Osteoblast (primary cell): ENCODE data around the gene CDR2L. TPM values are rescaled to one million over a fixed set of nuclear protein-coding genes. Genes with fewer than 3 reads are reported as not detected.
"Not testable (repeated sequence)": the region's sequence is repeated elsewhere in the genome, so short reads cannot be mapped to it uniquely, and the experiment has no call there.

Source experiments
- DNase-seq: peaks from one replicate; pipeline ENCODE4 v3.0.0; 2011; ENCODE audit warnings: low spot score, mixed read lengths; ENCODE audit not compliant: insufficient read length; ENCODE audit errors: missing footprints
- H2AFZ ChIP-seq: 2 replicates; pipeline ENCODE4 v1.6.0; 2011; ENCODE audit warnings: mild to moderate bottlenecking, low read length
- H3K27ac ChIP-seq: 2 replicates; pipeline ENCODE4 v1.5.1; 2011; ENCODE audit warnings: mild to moderate bottlenecking, low read depth, low read length, moderate library complexity
- H3K27me3 ChIP-seq: 2 replicates; pipeline ENCODE4 v1.6.0; 2012; ENCODE audit warnings: mild to moderate bottlenecking, control low read depth, inconsistent platforms, low read length, moderate library complexity; ENCODE audit not compliant: insufficient read depth
- H3K36me3 ChIP-seq: 2 replicates; pipeline ENCODE4 v1.5.1; 2011; ENCODE audit warnings: mild to moderate bottlenecking, low read length, control low read depth, moderate library complexity; ENCODE audit not compliant: insufficient read depth
- H3K4me1 ChIP-seq: 2 replicates; pipeline ENCODE4 v1.5.1; 2011; ENCODE audit warnings: mild to moderate bottlenecking, low read length, control low read depth, moderate library complexity; ENCODE audit not compliant: insufficient read depth
- H3K4me2 ChIP-seq: 2 replicates; pipeline ENCODE4 v1.6.0; 2011; ENCODE audit warnings: mild to moderate bottlenecking, low read length; ENCODE audit not compliant: insufficient read depth
- H3K4me3 ChIP-seq: fragments of 200-600 bp; sonication (generic); 3 replicates; pipeline ENCODE4 v1.5.1; 2012; ENCODE audit warnings: mild to moderate bottlenecking, low read length, inconsistent platforms; ENCODE audit not compliant: insufficient read depth
- H3K79me2 ChIP-seq: 2 replicates; pipeline ENCODE4 v1.6.0; 2012; ENCODE audit warnings: mild to moderate bottlenecking, low read length, control low read depth, inconsistent platforms; ENCODE audit not compliant: insufficient read depth
- H3K9me3 ChIP-seq: 2 replicates; pipeline ENCODE4 v1.5.1; 2011; ENCODE audit warnings: low read depth, low read length, control low read depth
- H4K20me1 ChIP-seq: 2 replicates; pipeline ENCODE4 v1.6.0; 2012; ENCODE audit warnings: mild to moderate bottlenecking, low read length, control low read depth; ENCODE audit not compliant: insufficient read depth
- CTCF ChIP-seq: IDR thresholded peaks from 2 replicates; pipeline ENCODE4 v1.5.1; 2011; ENCODE audit warnings: mild to moderate bottlenecking, low read depth, low read length, moderate library complexity; ENCODE audit errors: extremely low read depth
- total RNA-seq: library from RNA; depleted of rRNA; stranded (reverse); fragments of >200 nt; gene quantifications from 2 replicates; pipeline ENCODE4 v1.2.3, GENCODE V29; 2012

Gene CDR2L
- total RNA-seq, 1 donor, result 16.6 TPM

DNA sequence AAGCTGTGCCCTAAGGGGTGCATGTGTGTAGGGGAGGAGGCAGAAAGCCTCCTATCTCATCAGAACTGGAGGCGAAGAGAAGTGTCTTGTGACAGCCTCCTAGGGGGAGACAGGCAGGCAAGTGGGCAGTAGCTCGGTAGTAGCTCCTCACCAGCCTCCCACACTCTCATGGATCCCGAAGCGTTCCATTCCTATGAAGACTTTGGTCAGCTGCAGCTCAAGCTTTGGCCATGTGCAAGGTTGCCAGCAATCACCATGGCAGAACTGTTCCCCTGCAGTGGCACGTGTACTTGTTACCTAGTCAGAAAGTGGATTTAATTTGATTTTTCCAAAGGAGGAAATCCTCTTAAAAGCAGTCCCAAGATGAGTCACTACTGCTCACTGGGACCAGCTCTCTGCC lies 31.7 kb downstream of the CDR2L start:
- Histone ChIP-seq H3K4me1 (no peaks in the 10 kb centered on the region), H3K27ac (no peak overlapping the region), H3K4me2 (no peak overlapping the region), H3K36me3 (peaks cover 43% of the 10 kb centered on the region), H3K79me2 (peaks cover 16% of the 10 kb centered on the region), H3K4me3 (no peak overlapping the region), H2AFZ (no peak overlapping the region), H4K20me1 (no peaks in the 10 kb centered on the region), H3K27me3 (no peaks in the 10 kb centered on the region), H3K9me3 (no peaks in the 10 kb centered on the region)
- no peak for DNase-seq
- no peak for TF ChIP-seq CTCF

GRCh38 chr17:75019710-75020109 lies 32.3 kb downstream of the CDR2L start:
- Histone ChIP-seq H3K79me2 (peaks cover 13% of the 10 kb centered on the region), H4K20me1 (no peaks in the 10 kb centered on the region), H3K27ac (no peak overlapping the region), H2AFZ (no peak overlapping the region), H3K4me2 (no peak overlapping the region), H3K36me3 (peaks cover 43% of the 10 kb centered on the region), H3K27me3 (no peaks in the 10 kb centered on the region), H3K4me1 (no peaks in the 10 kb centered on the region), H3K4me3 (no peak overlapping the region), H3K9me3 (no peaks in the 10 kb centered on the region)
- no peak for TF ChIP-seq CTCF
- DNase-seq, result no peak

- Histone ChIP-seq H4K20me1 (no peaks in the 10 kb centered on the region), H3K79me2 (peaks cover 9% of the 10 kb centered on the region), H2AFZ (no peak overlapping the region), H3K36me3 (peaks cover 43% of the 10 kb centered on the region), H3K9me3 (no peaks in the 10 kb centered on the region), H3K4me1 (no peaks in the 10 kb centered on the region), H3K27me3 (no peaks in the 10 kb centered on the region), H3K4me2 (no peak overlapping the region), H3K4me3 (no peak overlapping the region), H3K27ac (no peak overlapping the region)
- no peak for TF ChIP-seq CTCF
- peak; percentile 6 for DNase-seq
Observed at GRCh38 chr17:75020331-75021110, 33.1 kb downstream of the CDR2L start.

DNA sequence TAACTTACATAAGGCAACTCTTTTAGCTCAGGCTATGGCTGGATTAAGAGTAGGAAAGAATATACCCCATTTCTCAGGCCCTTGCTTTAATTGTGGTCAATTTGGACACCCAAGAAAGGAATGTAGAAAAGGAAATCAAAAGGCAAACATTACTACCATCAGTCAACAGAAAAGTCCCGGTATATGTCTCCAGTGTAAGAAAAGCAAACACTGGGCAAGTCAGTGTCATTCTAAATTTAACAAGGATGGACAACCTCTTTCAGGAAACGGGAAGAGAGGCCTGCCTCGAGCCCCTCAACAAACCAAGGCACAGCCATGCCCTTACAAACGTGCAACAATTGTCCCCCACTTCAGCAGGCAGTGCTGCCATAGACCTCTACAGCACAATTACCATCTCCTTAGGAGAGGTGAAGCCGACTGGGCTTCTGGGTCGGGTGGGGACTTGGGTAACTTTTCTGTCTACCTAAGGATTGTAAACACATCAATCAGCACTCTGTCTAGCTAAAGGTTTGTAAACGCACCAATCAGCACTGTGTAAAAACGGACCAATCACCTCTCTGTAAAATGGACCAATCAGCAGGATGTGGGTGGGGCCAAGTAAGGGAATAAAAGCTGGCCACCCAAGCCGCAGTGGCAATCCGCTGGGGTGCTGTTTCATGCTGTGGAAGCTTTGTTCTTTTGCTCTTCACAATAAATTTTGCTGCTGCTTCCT lies 37.4 kb downstream of the CDR2L start:
- Histone ChIP-seq H2AFZ (no peak overlapping the region), H4K20me1 (no peaks in the 10 kb centered on the region), H3K27ac (no peak overlapping the region), H3K4me2 (no peak overlapping the region), H3K9me3 (no peaks in the 10 kb centered on the region), H3K4me3 (no peak overlapping the region), H3K36me3 (peaks cover 25% of the 10 kb centered on the region), H3K27me3 (no peaks in the 10 kb centered on the region), H3K79me2 (no peaks in the 10 kb centered on the region), H3K4me1 (no peaks in the 10 kb centered on the region)
- TF ChIP-seq CTCF, result no peak
- no peak for DNase-seq

DNA sequence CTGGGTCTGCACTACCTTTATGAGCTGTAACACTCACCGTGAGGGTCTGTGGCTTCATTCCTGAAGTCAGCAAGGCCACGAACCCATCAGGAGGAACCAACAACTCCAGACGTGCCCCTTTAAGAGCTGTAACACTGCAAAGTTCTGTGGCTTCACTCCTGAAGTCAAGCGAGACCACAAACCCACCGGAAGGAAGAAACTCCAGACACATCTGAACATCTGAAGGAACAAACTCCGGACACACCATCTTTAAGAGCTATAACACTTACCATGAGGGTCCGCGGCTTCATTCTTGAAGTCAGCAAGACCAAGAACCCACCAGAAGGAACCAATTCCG lies 37.9 kb downstream of the CDR2L start:
- not testable (repeated sequence) for H2AFZ ChIP-seq, H3K9me3 ChIP-seq, H4K20me1 ChIP-seq, H3K79me2 ChIP-seq, H3K4me2 ChIP-seq, H3K27ac ChIP-seq, H3K4me3 ChIP-seq, DNase-seq, H3K4me1 ChIP-seq, H3K27me3 ChIP-seq
- peaks cover 20% of the 10 kb centered on the region for H3K36me3 ChIP-seq

GRCh38 chr17:75026650-75027049 lies 39.2 kb downstream of the CDR2L start:
- H2AFZ ChIP-seq, H3K27me3 ChIP-seq, H3K4me3 ChIP-seq, H3K9me3 ChIP-seq, DNase-seq, H3K79me2 ChIP-seq, H3K4me2 ChIP-seq, H3K4me1 ChIP-seq, H4K20me1 ChIP-seq, H3K36me3 ChIP-seq, H3K27ac ChIP-seq: not testable (repeated sequence)
